Gastrocnemius medialis (tissue), 4 donors: ENCODE data around the gene PDGFRB. TPM values are rescaled to one million over a fixed set of nuclear protein-coding genes. Genes with fewer than 3 reads are reported as not detected.

Experiments
- ATAC-seq, 2 donors: fragments of 150-250 bp; one replicate each; pipeline ENCODE4 v1.9.1; 2016
- DNase-seq, 2 donors: peaks; one replicate each; pipeline ENCODE4 v3.0.0-alpha.2; 2019
- H3K27ac ChIP-seq, 4 donors: fragments of 200-600 bp; sonication (generic); 1 replicate in 1 of 4; 2 replicates in 3 of 4; pipeline ENCODE4 v1.5.1; 2016 to 2018; ENCODE audit warnings: mild to moderate bottlenecking in 2 of 4, moderate library complexity in 1 of 4
- H3K27me3 ChIP-seq, 3 donors: fragments of 200-600 bp; sonication (generic) in 2 of 3; 1 replicate in 1 of 3; 2 replicates in 2 of 3; pipeline versions ENCODE4 v1.5.1 to v1.6.0; 2016 to 2019; ENCODE audit warnings: mild to moderate bottlenecking in 1 of 3, moderate library complexity in 1 of 3
- H3K36me3 ChIP-seq, 2 donors: fragments of 200-600 bp; sonication (generic) in 1 of 2; one replicate each; pipeline ENCODE4 v1.5.1; 2017 to 2018
- H3K4me1 ChIP-seq, 2 donors: fragments of 200-600 bp; sonication (generic) in 1 of 2; one replicate each; pipeline ENCODE4 v1.5.1; 2016 to 2017; ENCODE audit warnings: mild to moderate bottlenecking in 2 of 2
- H3K4me3 ChIP-seq, 4 donors: fragments of 200-600 bp; sonication (generic) in 3 of 4; 1 replicate in 1 of 4; 2 replicates in 3 of 4; pipeline ENCODE4 v1.5.1; 2016 to 2019; ENCODE audit warnings: mild to moderate bottlenecking in 2 of 4
- H3K9me3 ChIP-seq, 3 donors: fragments of 200-600 bp; sonication (generic) in 2 of 3; 1 replicate in 1 of 3; 2 replicates in 2 of 3; pipeline ENCODE4 v1.5.1; 2016 to 2019
- CTCF ChIP-seq, 5 experiments: fragments of 450-650 bp in 3 of 5; fragments of 200-600 bp in 2 of 5; sonication (generic) in 2 of 5; IDR thresholded peaks in 4 of 5; conservative IDR thresholded peaks in 1 of 5; 1 replicate in 4 of 5; 2 replicates in 1 of 5; pipeline ENCODE4 v1.5.1; 2016 to 2019; ENCODE audit warnings: antibody characterized with exemption in 5 of 5, mild to moderate bottlenecking in 3 of 5, moderate library complexity in 3 of 5
- POLR2A ChIP-seq, 2 donors: fragments of 450-650 bp; IDR thresholded peaks; one replicate each; pipeline ENCODE4 v1.6.1; 2017; ENCODE audit warnings: antibody characterized with exemption in 2 of 2, mild to moderate bottlenecking in 2 of 2, moderate library complexity in 2 of 2
- in situ Hi-C, 4 donors: fragments of 200-750 bp; cut with MboI; loops; one replicate each; pipeline versions ENCODE4 v1.15.0 to v1.8.0; 2017; ENCODE audit warnings: low sequenced_read_pairs in 4 of 4
- intact Hi-C: fragments of 100-400 bp; cut with DNase I; formaldehyde crosslinking; loops from one replicate; pipeline ENCODE4 v1.15.1; 2023; ENCODE audit warnings: low total_unique reads
- total RNA-seq, 4 donors: library from RNA; depleted of rRNA; stranded (reverse); fragments of >200 nt; gene quantifications; one replicate each; pipeline versions ENCODE4 v1.1.0 to v1.2.3, GENCODE V29; 2016

The PDGFRB gene
- total RNA-seq, 4 donors from 2014 or later = 27.9 to 58.4 (median 52.5) TPM

- DNase-seq = no peak
- in situ Hi-C loops (no loop called here), intact Hi-C loops (no loop called here)
- ATAC-seq = no peak
- H3K9me3 ChIP-seq = no peaks in the 10 kb centered on the region
- no peaks in the 10 kb centered on the region for H3K4me1 ChIP-seq
- no peak overlapping the region for H3K4me3 ChIP-seq
- TF ChIP-seq CTCF (IDR thresholded peaks at IDR 0.05 in 4 of 5, conservative IDR thresholded peaks at IDR 0.05 in 1 of 5) (no peak), POLR2A (IDR thresholded peaks at IDR 0.05) (no peak)
- H3K36me3 ChIP-seq = no peaks in the 10 kb centered on the region
- no peaks in the 10 kb centered on the region for H3K27me3 ChIP-seq
- H3K27ac ChIP-seq = no peak overlapping the region
Observed at GRCh38 chr5:150064681-150065220, 90.9 kb downstream of the PDGFRB start.

Other genes with a start within 250 kb of the PDGFRB start
- not detected for gene PDE6A, start 211.1 kb downstream of the PDGFRB start, total RNA-seq
- 1 to 10 TPM; 3.0 to 9.9 (median 6.9) TPM for gene SLC26A2, start 195.1 kb downstream of the PDGFRB start, total RNA-seq
- gene TIGD6, start 155.2 kb downstream of the PDGFRB start, total RNA-seq = 1 to 10 TPM in 3 of 4 donors, under 1 TPM in 1; 0.62 to 3.0 (median 2.3) TPM
- gene HMGXB3, start 155.1 kb downstream of the PDGFRB start, total RNA-seq = 10 to 100 TPM; 19.7 to 27.0 (median 23.9) TPM
- gene CSF1R, start 69.3 kb downstream of the PDGFRB start, total RNA-seq = 10 to 100 TPM in 2 of 4 donors, 1 to 10 TPM in 2; 7.5 to 17.0 (median 9.8) TPM
- gene CDX1, start 10.9 kb upstream of the PDGFRB start, total RNA-seq = 1 to 10 TPM in 1 of 4 donors, not detected in 3; 1.5 TPM
- gene SLC6A7, start 34.2 kb upstream of the PDGFRB start, total RNA-seq = under 1 TPM in 1 of 4 donors, not detected in 3; 0.07 TPM
- gene CAMK2A, start 133.9 kb upstream of the PDGFRB start, total RNA-seq = 10 to 100 TPM; 32.0 to 78.1 (median 48.6) TPM
- gene ARSI, start 147.1 kb upstream of the PDGFRB start, total RNA-seq = not detected
- gene TCOF1, start 201.9 kb upstream of the PDGFRB start, total RNA-seq = 10 to 100 TPM; 22.1 to 31.7 (median 27.1) TPM